ENCODE measurements around the gene PELI2.

The PELI2 gene

GRCh38 chr14:56172074-56172473, 53.9 kb downstream of the PELI2 start:
- H3K27me3 ChIP-seq (ENCODE audit: control insufficient read depth, insufficient read depth, low read length), result no peaks in the 10 kb centered on the region
- WGBS (ENCODE audit: insufficient coverage, insufficient read length), result no CpG with 5 or more reads among the region's 3 CpGs
- no peaks in the 10 kb centered on the region for H3K36me3 ChIP-seq (ENCODE audit: control insufficient read depth, insufficient read depth, low read length)
- H3K9me3 ChIP-seq (ENCODE audit: control insufficient read depth, insufficient read depth, low read length), result no peaks in the 10 kb centered on the region
- H3K4me1 ChIP-seq (ENCODE audit: control insufficient read depth, insufficient read depth, low read length), result peaks cover 2% of the 10 kb centered on the region
- DNase-seq (ENCODE audit: low read depth, low spot score), result no peak
- no peak overlapping the region for H3K27ac ChIP-seq (ENCODE audit: low read length)
- no peak overlapping the region for H3K4me3 ChIP-seq (ENCODE audit: low read length)

DNA sequence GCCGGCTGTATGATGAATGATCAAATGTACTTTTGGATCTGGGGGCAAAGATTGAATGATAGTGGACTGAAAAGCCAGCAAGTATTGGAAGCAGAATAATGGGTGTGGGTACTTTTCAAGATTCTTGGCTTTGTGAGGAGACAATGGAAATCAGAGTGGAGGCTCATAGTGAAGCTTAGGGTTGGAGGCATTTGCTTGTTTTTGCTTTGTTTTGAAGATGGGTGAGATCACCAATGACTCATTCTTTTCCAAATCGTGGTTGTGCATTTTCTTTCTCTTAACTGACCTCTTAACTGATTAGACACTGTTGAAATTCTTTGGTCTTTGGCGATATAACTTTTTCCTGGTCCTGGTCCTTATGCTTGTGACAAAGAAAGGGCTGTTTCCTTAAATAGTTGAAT, 54.4 kb downstream of the PELI2 start:
- H3K27ac ChIP-seq (ENCODE audit: low read length), result no peak overlapping the region
- H3K4me1 ChIP-seq (ENCODE audit: control insufficient read depth, insufficient read depth, low read length), result peaks cover 2% of the 10 kb centered on the region
- no peak for DNase-seq (ENCODE audit: low read depth, low spot score)
- H3K36me3 ChIP-seq (ENCODE audit: control insufficient read depth, insufficient read depth, low read length), result no peaks in the 10 kb centered on the region
- no peaks in the 10 kb centered on the region for H3K27me3 ChIP-seq (ENCODE audit: control insufficient read depth, insufficient read depth, low read length)
- WGBS (ENCODE audit: insufficient coverage, insufficient read length), result no CpG with 5 or more reads among the region's 3 CpGs
- no peaks in the 10 kb centered on the region for H3K9me3 ChIP-seq (ENCODE audit: control insufficient read depth, insufficient read depth, low read length)
- no peak overlapping the region for H3K4me3 ChIP-seq (ENCODE audit: low read length)

GRCh38 chr14:56173365-56173922, 55.2 kb downstream of the PELI2 start:
- Histone ChIP-seq H3K36me3 (ENCODE audit: control insufficient read depth, insufficient read depth, low read length) (no peaks in the 10 kb centered on the region), H3K9me3 (ENCODE audit: control insufficient read depth, insufficient read depth, low read length) (no peaks in the 10 kb centered on the region), H3K4me1 (ENCODE audit: control insufficient read depth, insufficient read depth, low read length) (peaks cover 2% of the 10 kb centered on the region), H3K27me3 (ENCODE audit: control insufficient read depth, insufficient read depth, low read length) (no peaks in the 10 kb centered on the region), H3K4me3 (ENCODE audit: low read length) (no peak overlapping the region), H3K27ac (ENCODE audit: low read length) (no peak overlapping the region)
- no peak for DNase-seq (ENCODE audit: low read depth, low spot score)
- WGBS (ENCODE audit: insufficient coverage, insufficient read length), result no CpG with 5 or more reads among the region's 6 CpGs

- Histone ChIP-seq H3K36me3 (ENCODE audit: control insufficient read depth, insufficient read depth, low read length) (no peaks in the 10 kb centered on the region), H3K9me3 (ENCODE audit: control insufficient read depth, insufficient read depth, low read length) (no peaks in the 10 kb centered on the region), H3K27ac (ENCODE audit: low read length) (no peak overlapping the region), H3K4me1 (ENCODE audit: control insufficient read depth, insufficient read depth, low read length) (peaks cover 2% of the 10 kb centered on the region), H3K27me3 (ENCODE audit: control insufficient read depth, insufficient read depth, low read length) (no peaks in the 10 kb centered on the region), H3K4me3 (ENCODE audit: low read length) (no peak overlapping the region)
- WGBS (ENCODE audit: insufficient coverage, insufficient read length), result no CpG with 5 or more reads among the region's 2 CpGs
- no peak for DNase-seq (ENCODE audit: low read depth, low spot score)
These were observed 57.6 kb downstream of the PELI2 start for GRCh38 chr14:56175773-56176172.

GRCh38 chr14:56176530-56176929, 58.3 kb downstream of the PELI2 start:
- H3K4me3 ChIP-seq (ENCODE audit: low read length), result no peak overlapping the region
- WGBS (ENCODE audit: insufficient coverage, insufficient read length), result no CpG with 5 or more reads among the region's 3 CpGs
- no peak for DNase-seq (ENCODE audit: low read depth, low spot score)
- peaks cover 2% of the 10 kb centered on the region for H3K4me1 ChIP-seq (ENCODE audit: control insufficient read depth, insufficient read depth, low read length)
- H3K36me3 ChIP-seq (ENCODE audit: control insufficient read depth, insufficient read depth, low read length), result no peaks in the 10 kb centered on the region
- H3K9me3 ChIP-seq (ENCODE audit: control insufficient read depth, insufficient read depth, low read length), result no peaks in the 10 kb centered on the region
- H3K27me3 ChIP-seq (ENCODE audit: control insufficient read depth, insufficient read depth, low read length), result no peaks in the 10 kb centered on the region
- H3K27ac ChIP-seq (ENCODE audit: low read length), result no peak overlapping the region

DNA sequence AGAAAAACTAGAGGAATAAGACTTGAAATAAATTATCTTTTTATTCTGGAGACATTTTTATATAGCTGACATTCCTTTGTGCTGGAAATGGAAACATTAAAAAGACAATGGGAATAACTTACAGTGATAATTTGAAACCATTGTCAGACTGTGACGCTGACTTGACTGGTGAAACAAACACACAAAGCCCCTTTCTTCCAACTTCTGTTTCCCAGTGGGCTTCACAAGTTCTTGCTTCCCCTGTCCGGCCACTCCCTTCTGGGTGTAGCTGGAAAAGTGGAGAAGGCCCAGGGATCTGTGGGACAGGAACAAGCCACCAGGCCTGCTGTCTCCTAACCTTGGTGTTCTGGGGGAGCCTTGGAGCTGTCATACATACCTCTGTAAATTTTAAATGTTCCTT, 58.8 kb downstream of the PELI2 start:
- no peaks in the 10 kb centered on the region for H3K9me3 ChIP-seq (ENCODE audit: control insufficient read depth, insufficient read depth, low read length)
- H3K27me3 ChIP-seq (ENCODE audit: control insufficient read depth, insufficient read depth, low read length), result no peaks in the 10 kb centered on the region
- H3K4me3 ChIP-seq (ENCODE audit: low read length), result no peak overlapping the region
- H3K27ac ChIP-seq (ENCODE audit: low read length), result no peak overlapping the region
- H3K36me3 ChIP-seq (ENCODE audit: control insufficient read depth, insufficient read depth, low read length), result no peaks in the 10 kb centered on the region
- WGBS (ENCODE audit: insufficient coverage, insufficient read length), result no CpG with 5 or more reads among the region's 2 CpGs
- peaks cover 2% of the 10 kb centered on the region for H3K4me1 ChIP-seq (ENCODE audit: control insufficient read depth, insufficient read depth, low read length)
- no peak for DNase-seq (ENCODE audit: low read depth, low spot score)

GRCh38 chr14:56180754-56181542, 62.7 kb downstream of the PELI2 start:
- H3K27me3 ChIP-seq (ENCODE audit: control insufficient read depth, insufficient read depth, low read length), result no peaks in the 10 kb centered on the region
- no peaks in the 10 kb centered on the region for H3K9me3 ChIP-seq (ENCODE audit: control insufficient read depth, insufficient read depth, low read length)
- peaks cover 2% of the 10 kb centered on the region; the same call in 1 of the 2 replicates for H3K4me1 ChIP-seq (ENCODE audit: control insufficient read depth, insufficient read depth, low read length)
- no peaks in the 10 kb centered on the region for H3K36me3 ChIP-seq (ENCODE audit: control insufficient read depth, insufficient read depth, low read length)
- no peak overlapping the region for H3K4me3 ChIP-seq (ENCODE audit: low read length)
- WGBS (ENCODE audit: insufficient coverage, insufficient read length), result no CpG with 5 or more reads among the region's 4 CpGs
- H3K27ac ChIP-seq (ENCODE audit: low read length), result no peak overlapping the region
- no peak for DNase-seq (ENCODE audit: low read depth, low spot score)

DNA sequence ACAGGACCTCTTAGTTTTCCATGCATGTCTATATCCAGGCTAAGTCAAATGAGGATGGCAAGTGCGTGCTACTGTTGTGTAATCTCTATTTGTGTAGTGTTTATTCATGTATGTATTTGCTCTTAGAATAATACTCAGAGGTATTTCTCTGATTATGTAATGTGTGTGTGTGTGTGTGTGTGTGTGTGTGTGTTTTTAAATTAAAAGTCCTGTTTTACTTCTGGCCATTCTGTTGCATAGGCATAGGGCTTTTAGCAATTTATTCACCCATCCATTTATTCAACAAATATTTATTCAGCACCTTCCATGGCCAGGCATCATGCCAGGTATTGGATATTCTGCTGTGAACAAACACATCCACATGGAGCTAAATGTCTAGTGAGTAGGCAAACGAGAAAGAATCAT, 63.5 kb downstream of the PELI2 start:
- no peaks in the 10 kb centered on the region for H3K9me3 ChIP-seq (ENCODE audit: control insufficient read depth, insufficient read depth, low read length)
- no peaks in the 10 kb centered on the region for H3K27me3 ChIP-seq (ENCODE audit: control insufficient read depth, insufficient read depth, low read length)
- H3K27ac ChIP-seq (ENCODE audit: low read length), result no peak overlapping the region
- no peaks in the 10 kb centered on the region; the same call in 1 of the 2 replicates for H3K4me1 ChIP-seq (ENCODE audit: control insufficient read depth, insufficient read depth, low read length)
- WGBS (ENCODE audit: insufficient coverage, insufficient read length), result no CpG with 5 or more reads among the region's 2 CpGs
- H3K4me3 ChIP-seq (ENCODE audit: low read length), result no peak overlapping the region
- DNase-seq (ENCODE audit: low read depth, low spot score), result no peak
- H3K36me3 ChIP-seq (ENCODE audit: control insufficient read depth, insufficient read depth, low read length), result no peaks in the 10 kb centered on the region

DNA sequence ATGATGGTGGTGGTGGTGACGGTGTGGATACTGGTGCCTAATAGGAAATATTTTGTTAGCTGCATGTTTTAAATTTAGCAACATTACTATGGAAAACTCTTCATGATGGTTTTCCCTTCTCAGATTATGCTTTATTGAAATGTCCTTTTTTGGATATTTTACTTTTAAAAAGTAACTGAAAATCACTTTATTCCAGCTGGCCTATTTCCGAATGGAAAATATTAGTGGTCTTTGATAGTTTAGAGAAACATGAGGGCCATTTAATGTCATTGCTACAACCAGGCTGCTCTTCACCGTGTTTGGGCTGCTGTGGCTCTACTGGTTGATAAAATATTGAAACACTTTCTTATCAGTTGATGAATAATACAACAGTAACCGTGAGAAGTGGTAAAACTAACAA, 64.2 kb downstream of the PELI2 start:
- no peaks in the 10 kb centered on the region; the same call in 1 of the 2 replicates for H3K4me1 ChIP-seq (ENCODE audit: control insufficient read depth, insufficient read depth, low read length)
- DNase-seq (ENCODE audit: low read depth, low spot score), result no peak
- no peak overlapping the region for H3K27ac ChIP-seq (ENCODE audit: low read length)
- no peak overlapping the region for H3K4me3 ChIP-seq (ENCODE audit: low read length)
- H3K36me3 ChIP-seq (ENCODE audit: control insufficient read depth, insufficient read depth, low read length), result no peaks in the 10 kb centered on the region
- no peaks in the 10 kb centered on the region for H3K27me3 ChIP-seq (ENCODE audit: control insufficient read depth, insufficient read depth, low read length)
- no CpG with 5 or more reads among the region's 4 CpGs for WGBS (ENCODE audit: insufficient coverage, insufficient read length)
- H3K9me3 ChIP-seq (ENCODE audit: control insufficient read depth, insufficient read depth, low read length), result no peaks in the 10 kb centered on the region

GRCh38 chr14:56183631-56184157, 65.5 kb downstream of the PELI2 start:
- no CpG with 5 or more reads among the region's 2 CpGs for WGBS (ENCODE audit: insufficient coverage, insufficient read length)
- H3K9me3 ChIP-seq (ENCODE audit: control insufficient read depth, insufficient read depth, low read length), result no peaks in the 10 kb centered on the region
- no peak for DNase-seq (ENCODE audit: low read depth, low spot score)
- no peak overlapping the region for H3K27ac ChIP-seq (ENCODE audit: low read length)
- no peak overlapping the region for H3K4me3 ChIP-seq (ENCODE audit: low read length)
- no peaks in the 10 kb centered on the region; the same call in 1 of the 2 replicates for H3K4me1 ChIP-seq (ENCODE audit: control insufficient read depth, insufficient read depth, low read length)
- no peaks in the 10 kb centered on the region for H3K36me3 ChIP-seq (ENCODE audit: control insufficient read depth, insufficient read depth, low read length)
- H3K27me3 ChIP-seq (ENCODE audit: control insufficient read depth, insufficient read depth, low read length), result no peaks in the 10 kb centered on the region

GRCh38 chr14:56185992-56186391, 67.8 kb downstream of the PELI2 start:
- Histone ChIP-seq H3K4me3 (ENCODE audit: low read length) (no peak overlapping the region), H3K9me3 (ENCODE audit: control insufficient read depth, insufficient read depth, low read length) (no peaks in the 10 kb centered on the region), H3K36me3 (ENCODE audit: control insufficient read depth, insufficient read depth, low read length) (no peaks in the 10 kb centered on the region), H3K4me1 (ENCODE audit: control insufficient read depth, insufficient read depth, low read length) (no peaks in the 10 kb centered on the region), H3K27ac (ENCODE audit: low read length) (no peak overlapping the region), H3K27me3 (ENCODE audit: control insufficient read depth, insufficient read depth, low read length) (no peaks in the 10 kb centered on the region)
- DNase-seq (ENCODE audit: low read depth, low spot score), result no peak
